ENCODE data around the gene OR10P1. TPM values are rescaled to one million over a fixed set of nuclear protein-coding genes. Genes with fewer than 3 reads are reported as not detected.

The OR10P1 gene
- polyA plus RNA-seq, 2 of the 4 experiments (the other 2 are of a cell fraction) = not detected

GRCh38 chr12:55652352-55652751 is 15.7 kb downstream of the OR10P1 start:
- CTCF ChIA-PET = no interaction called here
- 64% methylated on average over 3 of the region's 3 CpGs for WGBS (ENCODE audit: missing lambda C conversion rate)
- ATAC-seq (no peak), FAIRE-seq (no peak), DNase-seq (ENCODE audit: low read depth in 1 of 2, low spot score in 1 of 2) (no peak)
- Histone ChIP-seq H3K27ac (no peak overlapping the region), H3K9me3 (no peaks in the 10 kb centered on the region), H3K4me1 (no peaks in the 10 kb centered on the region), H3K4me2 (no peak overlapping the region), H3K4me3 (no peak overlapping the region)
- POLR2A ChIA-PET = no interaction called here
- TF ChIP-seq NPAS2 (CRISPR knock-in tag; IDR thresholded peaks at IDR 0.05; ENCODE audit: borderline replicate concordance) (no peak), POLR2A (IDR thresholded peaks at IDR 0.05; ENCODE audit: low read length) (no peak), USF2 (IDR thresholded peaks at IDR 0.05) (no peak), ELK1 (IDR thresholded peaks at IDR 0.05; ENCODE audit: low read depth, low read length) (no peak), JUN (IDR thresholded peaks at IDR 0.05) (no peak)

- DNase-seq (ENCODE audit: low read depth in 1 of 2, low spot score in 1 of 2) (no peak), ATAC-seq (no peak), FAIRE-seq (no peak)
- no peak overlapping the region for H3K4me2 ChIP-seq
- H3K4me3 ChIP-seq = no peak overlapping the region
- no peaks in the 10 kb centered on the region for H3K9me3 ChIP-seq
- H3K4me1 ChIP-seq = no peaks in the 10 kb centered on the region
- WGBS (ENCODE audit: missing lambda C conversion rate) = 15% methylated on average over 3 of the region's 3 CpGs
- TF ChIP-seq BCL3 (IDR thresholded peaks at IDR 0.05) (no peak), CHD4 (IDR thresholded peaks at IDR 0.05; ENCODE audit: borderline replicate concordance) (no peak), PHF8 (IDR thresholded peaks at IDR 0.05; ENCODE audit: borderline replicate concordance, low read depth) (no peak), RAD21 (conservative IDR thresholded peaks at IDR 0.05 in 1 of 2, IDR thresholded peaks at IDR 0.05 in 1 of 2) (no peak), ELK1 (IDR thresholded peaks at IDR 0.05; ENCODE audit: low read depth, low read length) (no peak), BHLHE40 (IDR thresholded peaks at IDR 0.05; ENCODE audit: low read depth, low read length) (no peak), JUN (IDR thresholded peaks at IDR 0.05) (no peak), RARB (CRISPR knock-in tag; IDR thresholded peaks at IDR 0.05) (no peak), PBX3 (IDR thresholded peaks at IDR 0.05) (no peak), ZC3H11A (IDR thresholded peaks at IDR 0.05) (no peak)
- ChIA-PET CTCF (no interaction called here), POLR2A (no interaction called here)
- no peak overlapping the region for H3K27ac ChIP-seq
Measured at GRCh38 chr12:55653031-55653430, 16.3 kb downstream of the OR10P1 start.

- H3K4me3 ChIP-seq = no peak overlapping the region
- DNase-seq (ENCODE audit: low read depth in 1 of 2, low spot score in 1 of 2) = no peak
- H3K9me3 ChIP-seq = no peaks in the 10 kb centered on the region
- FAIRE-seq = no peak
- H3K27ac ChIP-seq = no peak overlapping the region
- TF ChIP-seq JUN (IDR thresholded peaks at IDR 0.05) (no peak), ZSCAN20 (CRISPR knock-in tag; IDR thresholded peaks at IDR 0.05) (no peak), HMGXB4 (CRISPR knock-in tag; IDR thresholded peaks at IDR 0.05; ENCODE audit: borderline replicate concordance) (no peak), MYC (IDR thresholded peaks at IDR 0.05; ENCODE audit: borderline replicate concordance, low read length) (no peak), BCL3 (IDR thresholded peaks at IDR 0.05) (no peak), POLR2AphosphoS2 (conservative IDR thresholded peaks at IDR 0.05; ENCODE audit: low read length) (no peak), EHF (CRISPR knock-in tag; IDR thresholded peaks at IDR 0.05) (no peak), GATA3 (IDR thresholded peaks at IDR 0.05; ENCODE audit: borderline replicate concordance) (no peak)
- H3K4me1 ChIP-seq = no peaks in the 10 kb centered on the region
- 59% methylated on average over 17 of the region's 17 CpGs for WGBS (ENCODE audit: missing lambda C conversion rate)
- ChIA-PET POLR2A (no interaction called here), CTCF (interaction anchor here (1.3 to 5.6 kb wide), 2 partner anchors 34 to 64 kb away, joined by 3 to 43 read pairs; partner anchors contain the start of genes BLOC1S1 and RDH5)
- H3K4me2 ChIP-seq = no peak overlapping the region
- ATAC-seq = no peak
Measured at GRCh38 chr12:55654511-55655214, 18.0 kb downstream of the OR10P1 start.
